HepG2 (cell line): ENCODE results near the gene MAGEC2. TPM values are rescaled to one million over a fixed set of nuclear protein-coding genes. Genes with fewer than 3 reads are reported as not detected.

ENCODE experiments used
- GATAD1 ChIP-seq: IDR thresholded peaks from 2 replicates; pipeline ENCODE4 v1.6.1; 2016; ENCODE audit warnings: missing genetic modification reagents, missing compliant biosample characterization
- LBX2 ChIP-seq: sonication (generic); formaldehyde crosslinking; IDR thresholded peaks from 2 replicates; pipeline ENCODE4 v1.5.0; 2020; ENCODE audit warnings: missing genetic modification reagents, mild to moderate bottlenecking, borderline replicate concordance
- MTF2 ChIP-seq: sonication (generic); formaldehyde crosslinking; IDR thresholded peaks from 2 replicates; pipeline ENCODE4 v1.5.0; 2020; ENCODE audit warnings: missing genetic modification reagents, borderline replicate concordance
- NFAT5 ChIP-seq: sonication (generic); formaldehyde crosslinking; IDR thresholded peaks from 2 replicates; pipeline ENCODE4 v1.4.0; 2020; ENCODE audit warnings: missing genetic modification reagents
- NRL ChIP-seq: sonication (generic); formaldehyde crosslinking; IDR thresholded peaks from 2 replicates; pipeline ENCODE4 v1.5.0; 2020; ENCODE audit warnings: missing genetic modification reagents, mild to moderate bottlenecking, moderate library complexity, borderline replicate concordance
- SIN3B ChIP-seq: fragments of 150-350 bp; IDR thresholded peaks from 2 replicates; pipeline ENCODE4 v1.6.1; 2014; ENCODE audit warnings: low read length
- ZNF17 ChIP-seq: sonication (generic); formaldehyde crosslinking; IDR thresholded peaks from 2 replicates; pipeline ENCODE4 v1.5.0; 2020; ENCODE audit warnings: mild to moderate bottlenecking, missing genetic modification reagents
- ZNF558 ChIP-seq: sonication (generic); formaldehyde crosslinking; IDR thresholded peaks from 2 replicates; pipeline ENCODE4 v1.9.0; 2022; ENCODE audit warnings: mild to moderate bottlenecking, missing genetic modification reagents, borderline replicate concordance
- ZNF605 ChIP-seq: sonication (generic); formaldehyde crosslinking; IDR thresholded peaks from 2 replicates; pipeline ENCODE4 v1.8.0; 2022; ENCODE audit warnings: mild to moderate bottlenecking, missing genetic modification reagents
- polyA plus RNA-seq, 8 experiments: library from polyadenylated mRNA; depleted of rRNA in 3 of 8; stranded (reverse) in 7 of 8; unstranded in 1 of 8; fragments of >200 nt; fragmentation: Illumina TruSeq in 4 of 8; extraction: Trizol in 4 of 8; gene quantifications; 2 replicates each; pipeline versions ENCODE4 v1.2.1 to v1.2.3, GENCODE V29; 2011 to 2016; ENCODE audit warnings: low read depth in 4 of 8, missing spikeins in 1 of 8, mixed read lengths in 1 of 8; ENCODE audit not compliant: insufficient read depth in 1 of 8
- total RNA-seq, 5 experiments: library from RNA; depleted of rRNA; stranded (reverse); fragments of >200 nt; fragmentation: Illumina TruSeq; extraction: Trizol; gene quantifications; 2 replicates each; pipeline ENCODE4 v1.2.3, GENCODE V29; 2016; ENCODE audit warnings: low read depth in 1 of 5

Gene MAGEC2
- total and polyA plus RNA-seq, 2 of the 13 experiments (the other 11 are each of a cell fraction or from before 2014, with no cell fraction given) = not detected

GRCh38 chrX:142204522-142205433 is at the start of gene MAGEC2 (continued):
- TF ChIP-seq NFAT5 (CRISPR knock-in tag) = no peak
- TF ChIP-seq ZNF605 (CRISPR knock-in tag) = no peak
- TF ChIP-seq GATAD1 = no peak
- TF ChIP-seq MTF2 = no peak
- no peak for TF ChIP-seq ZNF558
- TF ChIP-seq SIN3B = no peak
- no peak for TF ChIP-seq LBX2 (CRISPR knock-in tag)
- no peak for TF ChIP-seq ZNF17 (CRISPR knock-in tag)
- no peak for TF ChIP-seq NRL (CRISPR knock-in tag)
